ENCODE data around the gene LHPP.
A peak's percentile ranks its signal among the peaks of the same experiment; 100 is the strongest.

The LHPP gene

GRCh38 chr10:124496620-124497019 is 35.0 kb downstream of the LHPP start:
- no peak for DNase-seq

- no peak for DNase-seq
Observed at GRCh38 chr10:124497196-124497881, 35.7 kb downstream of the LHPP start.

- DNase-seq, result no peak
Observed at GRCh38 chr10:124498056-124498455, 36.4 kb downstream of the LHPP start.

GRCh38 chr10:124500757-124501156 is 39.1 kb downstream of the LHPP start:
- no peak for DNase-seq

GRCh38 chr10:124504711-124505110 is 43.1 kb downstream of the LHPP start:
- no peak for DNase-seq

- no peak for DNase-seq
Observed at GRCh38 chr10:124505279-124505678, 43.7 kb downstream of the LHPP start.

GRCh38 chr10:124508070-124508667 is 46.5 kb downstream of the LHPP start:
- no peak for DNase-seq

- no peak for DNase-seq
Observed at GRCh38 chr10:124508907-124509454, 47.4 kb downstream of the LHPP start.

- no peak for DNase-seq
Observed at GRCh38 chr10:124509880-124510632, 48.4 kb downstream of the LHPP start.

GRCh38 chr10:124510759-124511158 is 49.1 kb downstream of the LHPP start:
- no peak for DNase-seq

- no peak for DNase-seq
Observed at GRCh38 chr10:124511205-124512039, 49.8 kb downstream of the LHPP start.

GRCh38 chr10:124512040-124512428 is 50.4 kb downstream of the LHPP start:
- DNase-seq, result no peak

- DNase-seq, result no peak
Observed at GRCh38 chr10:124512600-124512999, 51.0 kb downstream of the LHPP start.

GRCh38 chr10:124515244-124515970 is 53.8 kb downstream of the LHPP start:
- DNase-seq, result no peak

GRCh38 chr10:124516181-124516580 is 54.6 kb downstream of the LHPP start:
- DNase-seq, result no peak

GRCh38 chr10:124516746-124517397 is 55.2 kb downstream of the LHPP start:
- DNase-seq, result no peak

- peak in 2 of 14 donors; percentile 22 to 43 for DNase-seq
Observed at GRCh38 chr10:124517461-124517860, 55.8 kb downstream of the LHPP start.

GRCh38 chr10:124517931-124518330 is 56.3 kb downstream of the LHPP start:
- DNase-seq, result no peak

GRCh38 chr10:124518366-124518765 is 56.7 kb downstream of the LHPP start:
- no peak for DNase-seq

GRCh38 chr10:124520558-124521428 is 59.2 kb downstream of the LHPP start:
- no peak for DNase-seq
